K562 (cell line): Measurements from ENCODE around the gene OR2V1. TPM values are rescaled to one million over a fixed set of nuclear protein-coding genes. Genes with fewer than 3 reads are reported as not detected.

Experiments
- BRD4 ChIP-seq: fragments of 200-600 bp; sonication (generic); IDR thresholded peaks from 2 replicates; pipeline ENCODE4 v1.6.1; 2017; ENCODE audit warnings: inconsistent platforms
- E2F3 ChIP-seq: fragments of 250-450 bp; sonication (Bioruptor Pico); IDR thresholded peaks from 2 replicates; pipeline ENCODE4 v1.4.0; 2020; ENCODE audit warnings: mild to moderate bottlenecking
- FOXK2 ChIP-seq, 2 experiments: fragments of 450-650 bp; IDR thresholded peaks in 1 of 2; conservative IDR thresholded peaks in 1 of 2; 2 replicates each; pipeline ENCODE4 v1.6.1; 2016; ENCODE audit warnings: low read depth in 2 of 2, mild to moderate bottlenecking in 1 of 2
- HDAC3 ChIP-seq: fragments of 450-650 bp; IDR thresholded peaks from 2 replicates; pipeline ENCODE4 v1.6.1; 2018; ENCODE audit warnings: borderline replicate concordance, mild to moderate bottlenecking, moderate library complexity; ENCODE audit not compliant: partially characterized antibody
- HSF4 ChIP-seq: fragments of 250-450 bp; sonication (Bioruptor Pico); IDR thresholded peaks from 2 replicates; pipeline ENCODE4 v2.1.2; 2022; ENCODE audit warnings: mild to moderate bottlenecking, moderate library complexity, borderline replicate concordance
- MTA2 ChIP-seq: fragments of 450-650 bp; IDR thresholded peaks from 2 replicates; pipeline ENCODE4 v1.6.1; 2016; ENCODE audit warnings: low read depth
- NFE2L1 ChIP-seq: fragments of 450-650 bp; IDR thresholded peaks from 2 replicates; pipeline ENCODE4 v1.6.1; 2016; ENCODE audit warnings: missing genetic modification characterization, low read depth, mild to moderate bottlenecking, missing compliant biosample characterization, moderate library complexity, borderline replicate concordance
- RNF2 ChIP-seq: sonication (generic); IDR thresholded peaks from 2 replicates; pipeline ENCODE4 v1.6.1; 2016
- TAL1 ChIP-seq: fragments of 450-650 bp; IDR thresholded peaks from 2 replicates; pipeline ENCODE4 v1.6.1; 2016; ENCODE audit warnings: mild to moderate bottlenecking
- ZNF124 ChIP-seq: sonication (generic); formaldehyde crosslinking; IDR thresholded peaks from 2 replicates; pipeline ENCODE4 v1.8.1; 2022; ENCODE audit warnings: missing genetic modification reagents
- ZNF3 ChIP-seq: fragments of 250-450 bp; sonication (Bioruptor Pico); IDR thresholded peaks from 2 replicates; pipeline ENCODE4 v1.5.0; 2021; ENCODE audit warnings: mild to moderate bottlenecking, moderate library complexity
- ZNF431 ChIP-seq: sonication (generic); formaldehyde crosslinking; IDR thresholded peaks from 2 replicates; pipeline ENCODE4 v1.8.0; 2022; ENCODE audit warnings: mild to moderate bottlenecking, missing genetic modification reagents
- polyA plus RNA-seq, 8 experiments: library from polyadenylated mRNA; depleted of rRNA in 4 of 8; stranded (reverse) in 5 of 8; unstranded in 3 of 8; fragments of >200 nt; fragmentation: Nextera tagmentation in 2 of 8; fragmentation: Illumina TruSeq in 1 of 8; extraction: Ambion mirVana in 2 of 8; extraction: Trizol in 1 of 8; gene quantifications; 2 replicates each; pipeline versions ENCODE4 v1.2.1 to v1.2.3, GENCODE V29; 2011 to 2014; ENCODE audit warnings: inconsistent platforms in 1 of 8, missing spikeins in 1 of 8
- total RNA-seq, 7 experiments: library from RNA; depleted of rRNA in 6 of 7; stranded (reverse); fragments of >200 nt in 6 of 7; fragmentation: Illumina TruSeq in 2 of 7; extraction: Trizol in 2 of 7; gene quantifications; 2 replicates each; pipeline versions ENCODE4 v1.2.1 to v1.2.3, GENCODE V29; 2011 to 2021; ENCODE audit warnings: low replicate concordance in 1 of 7
- TF ChIP-seq, protein P1 (sequence below): sonication (generic); formaldehyde crosslinking; IDR thresholded peaks from 2 replicates; pipeline ENCODE4 v1.8.0; 2023; ENCODE audit warnings: missing genetic modification reagents, mild to moderate bottlenecking, borderline replicate concordance
- TF ChIP-seq, protein P2 (sequence below): sonication (generic); formaldehyde crosslinking; IDR thresholded peaks from 2 replicates; pipeline ENCODE4 v1.8.0; 2022; ENCODE audit warnings: mild to moderate bottlenecking, missing genetic modification reagents
- TF ChIP-seq, protein P3 (sequence below): sonication (generic); formaldehyde crosslinking; IDR thresholded peaks from 2 replicates; pipeline ENCODE4 v1.8.1; 2023; ENCODE audit warnings: mild to moderate bottlenecking, missing genetic modification reagents, moderate library complexity
- TF ChIP-seq, protein P4 (sequence below): IDR thresholded peaks from 2 replicates; pipeline ENCODE4 v1.6.1; 2016; ENCODE audit warnings: missing genetic modification characterization, missing compliant biosample characterization

OR2V1 gene
- total and polyA plus RNA-seq, 9 of the 15 experiments (the other 6 are each of a cell fraction or from before 2014, with no cell fraction given), result 0.04 to 0.28 (median 0.15) TPM; not detected in 5

DNA sequence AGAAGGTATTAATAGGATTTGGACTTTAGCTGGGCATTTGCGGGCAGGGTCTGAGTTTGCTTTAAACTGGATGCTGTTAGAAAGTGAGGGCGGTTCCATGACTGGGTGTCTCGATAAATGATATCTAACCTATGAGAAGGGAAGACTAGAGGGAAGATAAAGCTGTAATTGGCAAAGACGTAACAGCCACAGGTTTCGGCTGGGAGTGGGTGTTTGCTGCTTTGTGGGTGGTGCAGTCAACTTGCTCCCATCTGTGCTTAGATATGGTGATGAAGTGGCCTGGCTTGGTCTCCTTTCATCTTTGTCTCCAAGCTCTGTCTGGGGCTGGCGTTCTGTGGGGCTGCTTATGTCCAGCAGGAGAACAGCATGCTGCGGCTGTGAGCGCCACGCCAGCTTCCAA lies 23.3 kb downstream of the OR2V1 start (continued):
- TF ChIP-seq, protein P1, sequence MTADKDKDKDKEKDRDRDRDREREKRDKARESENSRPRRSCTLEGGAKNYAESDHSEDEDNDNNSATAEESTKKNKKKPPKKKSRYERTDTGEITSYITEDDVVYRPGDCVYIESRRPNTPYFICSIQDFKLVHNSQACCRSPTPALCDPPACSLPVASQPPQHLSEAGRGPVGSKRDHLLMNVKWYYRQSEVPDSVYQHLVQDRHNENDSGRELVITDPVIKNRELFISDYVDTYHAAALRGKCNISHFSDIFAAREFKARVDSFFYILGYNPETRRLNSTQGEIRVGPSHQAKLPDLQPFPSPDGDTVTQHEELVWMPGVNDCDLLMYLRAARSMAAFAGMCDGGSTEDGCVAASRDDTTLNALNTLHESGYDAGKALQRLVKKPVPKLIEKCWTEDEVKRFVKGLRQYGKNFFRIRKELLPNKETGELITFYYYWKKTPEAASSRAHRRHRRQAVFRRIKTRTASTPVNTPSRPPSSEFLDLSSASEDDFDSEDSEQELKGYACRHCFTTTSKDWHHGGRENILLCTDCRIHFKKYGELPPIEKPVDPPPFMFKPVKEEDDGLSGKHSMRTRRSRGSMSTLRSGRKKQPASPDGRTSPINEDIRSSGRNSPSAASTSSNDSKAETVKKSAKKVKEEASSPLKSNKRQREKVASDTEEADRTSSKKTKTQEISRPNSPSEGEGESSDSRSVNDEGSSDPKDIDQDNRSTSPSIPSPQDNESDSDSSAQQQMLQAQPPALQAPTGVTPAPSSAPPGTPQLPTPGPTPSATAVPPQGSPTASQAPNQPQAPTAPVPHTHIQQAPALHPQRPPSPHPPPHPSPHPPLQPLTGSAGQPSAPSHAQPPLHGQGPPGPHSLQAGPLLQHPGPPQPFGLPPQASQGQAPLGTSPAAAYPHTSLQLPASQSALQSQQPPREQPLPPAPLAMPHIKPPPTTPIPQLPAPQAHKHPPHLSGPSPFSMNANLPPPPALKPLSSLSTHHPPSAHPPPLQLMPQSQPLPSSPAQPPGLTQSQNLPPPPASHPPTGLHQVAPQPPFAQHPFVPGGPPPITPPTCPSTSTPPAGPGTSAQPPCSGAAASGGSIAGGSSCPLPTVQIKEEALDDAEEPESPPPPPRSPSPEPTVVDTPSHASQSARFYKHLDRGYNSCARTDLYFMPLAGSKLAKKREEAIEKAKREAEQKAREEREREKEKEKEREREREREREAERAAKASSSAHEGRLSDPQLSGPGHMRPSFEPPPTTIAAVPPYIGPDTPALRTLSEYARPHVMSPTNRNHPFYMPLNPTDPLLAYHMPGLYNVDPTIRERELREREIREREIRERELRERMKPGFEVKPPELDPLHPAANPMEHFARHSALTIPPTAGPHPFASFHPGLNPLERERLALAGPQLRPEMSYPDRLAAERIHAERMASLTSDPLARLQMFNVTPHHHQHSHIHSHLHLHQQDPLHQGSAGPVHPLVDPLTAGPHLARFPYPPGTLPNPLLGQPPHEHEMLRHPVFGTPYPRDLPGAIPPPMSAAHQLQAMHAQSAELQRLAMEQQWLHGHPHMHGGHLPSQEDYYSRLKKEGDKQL, result no peak
- TF ChIP-seq TAL1, result peak; percentile 73; the same call in 1 of the 2 replicates
- TF ChIP-seq HSF4 (CRISPR knock-in tag), result no peak
- no peak for TF ChIP-seq ZNF431 (CRISPR knock-in tag)
- TF ChIP-seq, protein P2, sequence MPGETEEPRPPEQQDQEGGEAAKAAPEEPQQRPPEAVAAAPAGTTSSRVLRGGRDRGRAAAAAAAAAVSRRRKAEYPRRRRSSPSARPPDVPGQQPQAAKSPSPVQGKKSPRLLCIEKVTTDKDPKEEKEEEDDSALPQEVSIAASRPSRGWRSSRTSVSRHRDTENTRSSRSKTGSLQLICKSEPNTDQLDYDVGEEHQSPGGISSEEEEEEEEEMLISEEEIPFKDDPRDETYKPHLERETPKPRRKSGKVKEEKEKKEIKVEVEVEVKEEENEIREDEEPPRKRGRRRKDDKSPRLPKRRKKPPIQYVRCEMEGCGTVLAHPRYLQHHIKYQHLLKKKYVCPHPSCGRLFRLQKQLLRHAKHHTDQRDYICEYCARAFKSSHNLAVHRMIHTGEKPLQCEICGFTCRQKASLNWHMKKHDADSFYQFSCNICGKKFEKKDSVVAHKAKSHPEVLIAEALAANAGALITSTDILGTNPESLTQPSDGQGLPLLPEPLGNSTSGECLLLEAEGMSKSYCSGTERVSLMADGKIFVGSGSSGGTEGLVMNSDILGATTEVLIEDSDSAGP, result no peak
- peak; percentile 43; the same call in 1 of the 2 replicates for TF ChIP-seq MTA2
- TF ChIP-seq HDAC3, result no peak
- no peak for TF ChIP-seq E2F3 (CRISPR knock-in tag)
- TF ChIP-seq RNF2, result peak; percentile 55; the same call in 1 of the 2 replicates
- TF ChIP-seq FOXK2 (conservative IDR thresholded peaks at IDR 0.05 in 1 of 2, IDR thresholded peaks at IDR 0.05 in 1 of 2; ENCODE audit: low read depth in 2 of 2), result peak in 1 of 2 experiments; percentile 50; a peak in 1 of 4 replicates
- TF ChIP-seq BRD4, result no peak
- TF ChIP-seq, protein P3, sequence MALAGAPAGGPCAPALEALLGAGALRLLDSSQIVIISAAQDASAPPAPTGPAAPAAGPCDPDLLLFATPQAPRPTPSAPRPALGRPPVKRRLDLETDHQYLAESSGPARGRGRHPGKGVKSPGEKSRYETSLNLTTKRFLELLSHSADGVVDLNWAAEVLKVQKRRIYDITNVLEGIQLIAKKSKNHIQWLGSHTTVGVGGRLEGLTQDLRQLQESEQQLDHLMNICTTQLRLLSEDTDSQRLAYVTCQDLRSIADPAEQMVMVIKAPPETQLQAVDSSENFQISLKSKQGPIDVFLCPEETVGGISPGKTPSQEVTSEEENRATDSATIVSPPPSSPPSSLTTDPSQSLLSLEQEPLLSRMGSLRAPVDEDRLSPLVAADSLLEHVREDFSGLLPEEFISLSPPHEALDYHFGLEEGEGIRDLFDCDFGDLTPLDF, result 0 out of 2 replicates have a peak, but pooled peaks have one; percentile 10
- TF ChIP-seq, protein P4, sequence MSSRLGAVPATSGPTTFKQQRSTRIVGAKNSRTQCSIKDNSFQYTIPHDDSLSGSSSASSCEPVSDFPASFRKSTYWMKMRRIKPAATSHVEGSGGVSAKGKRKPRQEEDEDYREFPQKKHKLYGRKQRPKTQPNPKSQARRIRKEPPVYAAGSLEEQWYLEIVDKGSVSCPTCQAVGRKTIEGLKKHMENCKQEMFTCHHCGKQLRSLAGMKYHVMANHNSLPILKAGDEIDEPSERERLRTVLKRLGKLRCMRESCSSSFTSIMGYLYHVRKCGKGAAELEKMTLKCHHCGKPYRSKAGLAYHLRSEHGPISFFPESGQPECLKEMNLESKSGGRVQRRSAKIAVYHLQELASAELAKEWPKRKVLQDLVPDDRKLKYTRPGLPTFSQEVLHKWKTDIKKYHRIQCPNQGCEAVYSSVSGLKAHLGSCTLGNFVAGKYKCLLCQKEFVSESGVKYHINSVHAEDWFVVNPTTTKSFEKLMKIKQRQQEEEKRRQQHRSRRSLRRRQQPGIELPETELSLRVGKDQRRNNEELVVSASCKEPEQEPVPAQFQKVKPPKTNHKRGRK, result no peak
- no peak for TF ChIP-seq ZNF124 (CRISPR knock-in tag)
- TF ChIP-seq ZNF3 (CRISPR knock-in tag), result no peak
- no peak for TF ChIP-seq NFE2L1 (tag)
